Omental fat pad (tissue), 4 donors: ENCODE data around the gene TRPT1. TPM values are rescaled to one million over a fixed set of nuclear protein-coding genes. Genes with fewer than 3 reads are reported as not detected.
A peak's percentile ranks its signal among the peaks of the same experiment; 100 is the strongest.

ENCODE experiments used
- ATAC-seq: fragments of 150-250 bp; one replicate; pipeline ENCODE4 v1.9.1; 2016; ENCODE audit warnings: mild to moderate bottlenecking, moderate library complexity; ENCODE audit not compliant: low FRiP score
- DNase-seq: peaks from one replicate; pipeline ENCODE4 v3.0.0-alpha.2; 2019; ENCODE audit warnings: low spot score
- CTCF ChIP-seq, 3 donors: fragments of 450-650 bp; IDR thresholded peaks; one replicate each; pipeline ENCODE4 v1.5.1; 2016 to 2017; ENCODE audit warnings: antibody characterized with exemption in 3 of 3, mild to moderate bottlenecking in 3 of 3, moderate library complexity in 2 of 3
- total RNA-seq, 4 donors: library from RNA; depleted of rRNA; stranded (reverse); fragments of >200 nt; gene quantifications; one replicate each; pipeline ENCODE4 v1.1.0, GENCODE V29; 2016

The TRPT1 gene
- total RNA-seq, 4 donors from 2014 or later, result 26.3 to 56.6 (median 37.3) TPM

- DNase-seq (no peak), ATAC-seq (no peak)
- no peak for TF ChIP-seq CTCF (IDR thresholded peaks at IDR 0.05)
Observed at GRCh38 chr11:64243236-64243854, 17.4 kb upstream of the TRPT1 start.

GRCh38 chr11:64241491-64242374, 15.7 kb upstream of the TRPT1 start:
- no peak for TF ChIP-seq CTCF (IDR thresholded peaks at IDR 0.05)
- ATAC-seq, result peak; percentile 0
- DNase-seq, result no peak

- no peak for TF ChIP-seq CTCF (IDR thresholded peaks at IDR 0.05)
- DNase-seq (peak; percentile 94), ATAC-seq (peak; percentile 91)
Observed at GRCh38 chr11:64241241-64241490, 15.2 kb upstream of the TRPT1 start.

GRCh38 chr11:64240435-64241240, 14.7 kb upstream of the TRPT1 start, which contains the start of gene FKBP2:
Gene FKBP2, plus strand, starts transcription at chr11:64241095. Its CDS starts 1,293 bp downstream, at chr11:64242388.
- ATAC-seq (peak; percentile 86), DNase-seq (peak; percentile 95)
- TF ChIP-seq CTCF (IDR thresholded peaks at IDR 0.05), result no peak

GRCh38 chr11:64239662-64240434, 13.9 kb upstream of the TRPT1 start:
- no peak for TF ChIP-seq CTCF (IDR thresholded peaks at IDR 0.05)
- ATAC-seq (no peak), DNase-seq (no peak)

GRCh38 chr11:64238999-64239398, 13.0 kb upstream of the TRPT1 start:
- DNase-seq, result no peak
- no peak for TF ChIP-seq CTCF (IDR thresholded peaks at IDR 0.05)
- ATAC-seq, result no peak
